Heart left ventricle (tissue), 16 donors: ENCODE data around the gene COMMD4. TPM values are rescaled to one million over a fixed set of nuclear protein-coding genes. Genes with fewer than 3 reads are reported as not detected.
"Not testable (repeated sequence)": the region's sequence is repeated elsewhere in the genome, so short reads cannot be mapped to it uniquely, and the experiment has no call there.

Source experiments
- ATAC-seq, 4 donors: fragments of 200-7000 bp; cut with Tn5 transposase; one replicate each; pipeline ENCODE4 v1.9.1; 2020 to 2022; ENCODE audit warnings: moderate library complexity in 4 of 4, mild to moderate bottlenecking in 3 of 4, moderate number of reproducible peaks in 1 of 4
- DNase-seq, 5 donors: peaks; one replicate each; pipeline ENCODE4 v3.0.0-alpha.2; 2020
- H3K27ac ChIP-seq, 12 donors: fragments of 200-600 bp; sonication (generic) in 4 of 12; one replicate each; pipeline versions ENCODE4 v1.5.0 to v1.8.0; 2016 to 2022; ENCODE audit warnings: mild to moderate bottlenecking in 2 of 12
- H3K27me3 ChIP-seq, 9 donors: fragments of 200-600 bp; sonication (generic) in 2 of 9; one replicate each; pipeline versions ENCODE4 v1.5.1 to v1.8.0; 2016 to 2022; ENCODE audit warnings: mild to moderate bottlenecking in 3 of 9
- H3K36me3 ChIP-seq, 9 donors: fragments of 200-600 bp; sonication (generic) in 2 of 9; one replicate each; pipeline versions ENCODE4 v1.5.0 to v1.8.0; 2018 to 2022; ENCODE audit warnings: mild to moderate bottlenecking in 2 of 9
- H3K4me1 ChIP-seq, 12 donors: fragments of 200-600 bp; sonication (generic) in 4 of 12; one replicate each; pipeline versions ENCODE4 v1.5.0 to v1.8.0; 2016 to 2022; ENCODE audit warnings: mild to moderate bottlenecking in 3 of 12
- H3K4me3 ChIP-seq, 12 donors: fragments of 200-600 bp; sonication (generic) in 4 of 12; one replicate each; pipeline versions ENCODE4 v1.5.0 to v1.8.0; 2017 to 2022; ENCODE audit warnings: mild to moderate bottlenecking in 9 of 12, moderate library complexity in 4 of 12
- H3K9me3 ChIP-seq, 12 donors: fragments of 200-600 bp; sonication (generic) in 4 of 12; one replicate each; pipeline versions ENCODE4 v1.5.0 to v1.8.0; 2016 to 2022; ENCODE audit warnings: mild to moderate bottlenecking in 1 of 12
- POLR2A ChIP-seq, 2 donors: fragments of 450-650 bp; IDR thresholded peaks; one replicate each; pipeline ENCODE4 v1.6.1; 2017; ENCODE audit warnings: antibody characterized with exemption in 2 of 2, mild to moderate bottlenecking in 2 of 2, moderate library complexity in 2 of 2
- WGBS, 4 donors: extraction: QIAGEN DNeasy Blood & Tissue Kit in 2 of 4; methylation state at CpG; one replicate each; pipeline versions ENCODE4 v1.1.5 to v1.1.7; 2013 to 2018; 5-methylcytosine and 5-hydroxymethylcytosine counted together
- intact Hi-C, 10 donors: fragments of 100-400 bp; cut with DNase I; formaldehyde crosslinking; loops; one replicate each; pipeline versions ENCODE4 v1.11.1 to v1.14.2; 2022
- polyA plus RNA-seq, 2 donors: library from polyadenylated mRNA; stranded (reverse); fragments of 200-250 nt; gene quantifications; one replicate each; pipeline ENCODE4 v1.2.3, GENCODE V29; 2013
- total RNA-seq, 9 donors: library from RNA; depleted of rRNA in 2 of 9; stranded (reverse); fragments of >200 nt in 2 of 9; fragmentation: NEBNext Ultra II Directional in 3 of 9; extraction: Animal tissue kit (Norgen Biotek cat#: 25700) in 3 of 9; gene quantifications; one replicate each; pipeline versions ENCODE4 v1.1.0 to v1.2.4, GENCODE V29; 2016 to 2023
- TF ChIP-seq, protein P1 (sequence below), 12 donors: fragments of 200-600 bp; sonication (generic) in 4 of 12; IDR thresholded peaks; one replicate each; pipeline versions ENCODE4 v1.5.0 to v1.8.0; 2018 to 2022; ENCODE audit warnings: antibody characterized with exemption in 12 of 12, mild to moderate bottlenecking in 5 of 12
- donor health status: ischemic (EF 13 %, LVEDD 7.1; RV severe dilation, severe dysfunction).
- donor health status: healthy with polysubstance abuse.
- donor health status: DM: no; HTN: yes; CAD: no.
- donor health status: DM: no; HTN: no; CAD: no.
- donor health status: ischemic (EF 25% LVEDD 6.9; RV normal size, moderate dysfunction).
- donor health status: ischemic (EF 25% LVEDD 5.7; RV mildly dilated, moderate dysfunction).
- donor health status: healthy.
- donor health status: DM: yes; HTN: yes; CAD: no.
- donor health status: ischemic (EF 35%, LVEDD 5.7; RV mildly dilated, moderate dysfunction).
- donor health status: nonischemic (EF 11% LVEDD 7.7; RV severe dilation, severe dysfunction).
- donor health status: DM: yes; HTN: yes; CAD: no.
- donor health status: PGD.
- donor health status: ischemic (EF 29% LVEDD 5.4; RV normal size, mild dysfunction).
- donor health status: nonischemic (EF 23%, LVEDD 6.1; RV moderate dilation, normal function).

Gene COMMD4
- total and polyA plus RNA-seq, 11 donors: 23.9 to 66.9 (median 37.6) TPM

DNA sequence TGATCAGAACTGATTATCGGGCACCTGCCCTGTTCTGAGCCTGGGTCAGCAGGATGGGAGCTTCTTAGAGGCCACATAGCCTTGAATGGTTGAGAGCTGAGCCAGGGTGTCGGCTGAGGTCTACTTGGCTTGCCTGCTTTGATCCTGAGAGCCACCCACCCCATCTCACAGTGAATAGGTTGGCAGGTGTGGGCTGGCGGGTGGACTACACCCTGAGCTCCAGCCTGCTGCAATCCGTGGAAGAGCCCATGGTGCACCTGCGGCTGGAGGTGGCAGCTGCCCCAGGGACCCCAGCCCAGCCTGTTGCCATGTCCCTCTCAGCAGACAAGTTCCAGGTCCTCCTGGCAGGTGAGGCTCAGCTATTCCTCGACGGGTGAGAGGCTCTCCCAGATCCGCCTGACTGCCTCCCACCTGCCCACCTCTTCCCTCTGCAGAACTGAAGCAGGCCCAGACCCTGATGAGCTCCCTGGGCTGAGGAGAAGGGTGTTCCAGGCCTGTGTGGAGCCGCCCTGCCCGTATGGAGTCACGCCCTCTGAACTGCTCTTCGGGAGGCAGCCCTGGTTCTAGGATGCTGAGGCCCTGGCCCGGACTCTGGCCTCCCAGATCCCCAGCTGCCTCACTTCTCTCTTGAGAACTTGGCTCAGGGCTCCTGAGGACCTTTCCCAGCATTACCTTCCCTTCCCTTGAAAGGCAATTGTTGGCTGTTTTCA, 3.8 kb downstream of the COMMD4 start:
- no peaks in the 10 kb centered on the region for H3K27me3 ChIP-seq
- DNase-seq: no peak
- H3K9me3 ChIP-seq: no peaks in the 10 kb centered on the region
- WGBS, 4 donors: 91 to 100% (median 95%) methylated on average over 5 to 13 of the region's 13 CpGs
- H3K4me3 ChIP-seq: no peak overlapping the region
- H3K27ac ChIP-seq: no peak overlapping the region
- peaks cover 0 to 29% (median 12%) of the 10 kb centered on the region in 9 donors for H3K36me3 ChIP-seq
- intact Hi-C loops: loop anchor here in 1 of 10 donors (10.0 kb wide), 1 partner anchor 135 kb away; the partner anchor contains the start of gene C15orf39
- H3K4me1 ChIP-seq: peaks cover 0 to 24% (median 13%) of the 10 kb centered on the region in 12 donors
- TF ChIP-seq POLR2A (IDR thresholded peaks at IDR 0.05): no peak
- TF ChIP-seq, protein P1, sequence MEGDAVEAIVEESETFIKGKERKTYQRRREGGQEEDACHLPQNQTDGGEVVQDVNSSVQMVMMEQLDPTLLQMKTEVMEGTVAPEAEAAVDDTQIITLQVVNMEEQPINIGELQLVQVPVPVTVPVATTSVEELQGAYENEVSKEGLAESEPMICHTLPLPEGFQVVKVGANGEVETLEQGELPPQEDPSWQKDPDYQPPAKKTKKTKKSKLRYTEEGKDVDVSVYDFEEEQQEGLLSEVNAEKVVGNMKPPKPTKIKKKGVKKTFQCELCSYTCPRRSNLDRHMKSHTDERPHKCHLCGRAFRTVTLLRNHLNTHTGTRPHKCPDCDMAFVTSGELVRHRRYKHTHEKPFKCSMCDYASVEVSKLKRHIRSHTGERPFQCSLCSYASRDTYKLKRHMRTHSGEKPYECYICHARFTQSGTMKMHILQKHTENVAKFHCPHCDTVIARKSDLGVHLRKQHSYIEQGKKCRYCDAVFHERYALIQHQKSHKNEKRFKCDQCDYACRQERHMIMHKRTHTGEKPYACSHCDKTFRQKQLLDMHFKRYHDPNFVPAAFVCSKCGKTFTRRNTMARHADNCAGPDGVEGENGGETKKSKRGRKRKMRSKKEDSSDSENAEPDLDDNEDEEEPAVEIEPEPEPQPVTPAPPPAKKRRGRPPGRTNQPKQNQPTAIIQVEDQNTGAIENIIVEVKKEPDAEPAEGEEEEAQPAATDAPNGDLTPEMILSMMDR (IDR thresholded peaks at IDR 0.05): no peak
- ATAC-seq: no peak

DNA sequence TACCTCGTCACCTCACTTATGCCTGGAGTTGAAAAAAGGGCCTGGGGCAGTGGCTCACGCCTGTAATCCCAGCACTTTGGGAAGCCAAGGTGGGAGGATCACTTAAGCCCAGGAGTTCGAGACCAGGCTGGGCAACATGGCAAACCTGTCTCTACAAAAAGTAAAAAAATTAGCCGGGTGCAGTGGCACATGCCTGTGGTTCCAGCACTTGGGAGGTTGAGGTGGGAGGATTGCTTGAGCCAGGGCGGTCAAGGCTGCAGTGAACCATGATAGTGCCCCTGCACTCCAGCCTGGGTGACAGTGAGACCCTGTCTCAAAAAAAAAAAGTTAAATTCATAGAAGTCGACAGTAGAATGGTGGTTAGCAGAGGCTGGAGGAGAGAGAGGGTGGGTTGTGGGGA, 6.4 kb downstream of the COMMD4 start:
- Histone ChIP-seq H3K9me3 (no peaks in the 10 kb centered on the region), H3K4me1 (peaks cover 0 to 15% (median 3%) of the 10 kb centered on the region in 12 donors), H3K27me3 (peaks cover 0 to 4% (median 0%) of the 10 kb centered on the region in 9 donors), H3K4me3 (no peak overlapping the region), H3K27ac (no peak overlapping the region), H3K36me3 (peaks cover 0 to 29% (median 12%) of the 10 kb centered on the region in 9 donors)
- DNase-seq: peak in 1 of 5 donors; percentile 2
- WGBS, 4 donors: 89 to 94% (median 91%) methylated on average over 6 of the region's 6 CpGs
- ATAC-seq: no peak
- no peak for TF ChIP-seq POLR2A (IDR thresholded peaks at IDR 0.05)
- TF ChIP-seq, protein P1 (IDR thresholded peaks at IDR 0.05): no peak
- intact Hi-C loops: no loop called here

DNA sequence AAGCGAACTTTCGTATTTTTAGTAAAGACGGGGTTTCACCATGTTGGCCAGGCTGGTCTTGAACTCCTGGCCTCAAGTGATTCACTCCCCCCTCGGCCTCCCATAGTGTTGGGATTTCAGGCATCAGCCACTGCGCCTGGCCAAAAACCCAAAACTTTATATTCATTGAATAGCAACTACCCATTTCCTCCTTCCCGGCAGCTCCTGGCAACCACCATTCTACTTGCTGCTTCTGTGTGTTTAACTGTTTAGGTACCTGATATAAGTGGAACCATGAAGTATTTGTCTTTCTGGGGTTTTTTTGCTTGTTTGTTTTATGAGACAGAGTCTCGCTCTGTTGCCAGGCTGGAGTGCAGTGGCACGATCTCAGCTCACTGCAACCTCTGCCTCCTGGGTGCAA, 8.1 kb downstream of the COMMD4 start:
- H3K4me1 ChIP-seq: peaks cover 0 to 24% (median 11%) of the 10 kb centered on the region in 12 donors
- H3K27ac ChIP-seq, H3K9me3 ChIP-seq, H3K4me3 ChIP-seq, intact Hi-C loops, H3K27me3 ChIP-seq, ATAC-seq: not testable (repeated sequence)
- peak in 1 of 5 donors; percentile 13 for DNase-seq
- 54 to 60% (median 58%) methylated on average over 8 of the region's 8 CpGs for WGBS, 4 donors
- peaks cover 0 to 24% (median 12%) of the 10 kb centered on the region in 9 donors for H3K36me3 ChIP-seq

DNA sequence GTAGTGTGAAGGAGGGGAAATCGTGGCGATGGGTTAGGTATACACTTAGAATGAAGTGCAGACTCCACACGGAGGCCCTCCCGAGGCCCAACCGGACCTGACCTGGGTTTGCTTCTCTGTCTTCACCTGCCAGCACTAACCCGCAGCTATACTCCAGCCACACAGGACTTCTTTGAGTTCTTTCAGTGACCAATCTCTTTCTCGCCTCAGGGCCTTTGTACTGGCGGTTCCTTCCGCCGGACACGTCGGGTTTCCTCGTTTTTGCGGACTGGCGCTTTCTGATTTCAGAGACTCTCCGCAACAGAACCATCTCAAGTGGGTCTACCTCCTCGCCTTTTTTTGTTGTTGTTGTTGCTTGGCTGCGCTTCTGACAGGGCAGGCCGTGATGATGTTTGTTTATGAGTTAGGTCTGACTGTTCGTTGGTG, 10.9 kb downstream of the COMMD4 start, which contains the start of gene NEIL1:
Gene NEIL1, plus strand, starts transcription at position 244 of the 426 bp plus-strand sequence. CDS start 1,867 bp downstream, outside the sequence.
- Histone ChIP-seq H3K27ac (peak within 1 kb of the TSS in 11 of 12 donors; percentile 12 to 85 (median 73)), H3K4me3 (peak within 1 kb of the TSS; percentile 67 to 98 (median 92)), H3K36me3 (peaks cover 0 to under 1% (median 0%) of the 10 kb centered on the region in 9 donors), H3K27me3 (peaks cover 0 to 4% (median 0%) of the 10 kb centered on the region in 9 donors), H3K9me3 (no peaks in the 10 kb centered on the region), H3K4me1 (peaks cover 0 to 40% (median 13%) of the 10 kb centered on the region in 12 donors)
- no peak for DNase-seq
- intact Hi-C loops: no loop called here
- ATAC-seq: peak in 1 of 4 donors; percentile 4
- 22 to 31% (median 26%) methylated on average over 20 of the region's 20 CpGs for WGBS, 4 donors
- TF ChIP-seq, protein P1 (IDR thresholded peaks at IDR 0.05): no peak
- no peak for TF ChIP-seq POLR2A (IDR thresholded peaks at IDR 0.05)
